HG02973 (cell line): ENCODE data around the gene STRIP1.
A peak's percentile ranks its signal among the peaks of the same experiment; 100 is the strongest.
"Not testable (repeated sequence)": the region's sequence is repeated elsewhere in the genome, so short reads cannot be mapped to it uniquely, and the experiment has no call there.

Experiments
- ATAC-seq: cut with Tn5 transposase; IDR thresholded peaks from one replicate; pipeline ENCODE4 v1.9.1; 2021; ENCODE audit warnings: moderate library complexity; ENCODE audit not compliant: unreplicated experiment

The STRIP1 gene

GRCh38 chr1:110007046-110007830 is 27.2 kb upstream of the STRIP1 start:
- ATAC-seq = no peak

- ATAC-seq = no peak
Measured at GRCh38 chr1:110008971-110009565, 25.4 kb upstream of the STRIP1 start.

DNA sequence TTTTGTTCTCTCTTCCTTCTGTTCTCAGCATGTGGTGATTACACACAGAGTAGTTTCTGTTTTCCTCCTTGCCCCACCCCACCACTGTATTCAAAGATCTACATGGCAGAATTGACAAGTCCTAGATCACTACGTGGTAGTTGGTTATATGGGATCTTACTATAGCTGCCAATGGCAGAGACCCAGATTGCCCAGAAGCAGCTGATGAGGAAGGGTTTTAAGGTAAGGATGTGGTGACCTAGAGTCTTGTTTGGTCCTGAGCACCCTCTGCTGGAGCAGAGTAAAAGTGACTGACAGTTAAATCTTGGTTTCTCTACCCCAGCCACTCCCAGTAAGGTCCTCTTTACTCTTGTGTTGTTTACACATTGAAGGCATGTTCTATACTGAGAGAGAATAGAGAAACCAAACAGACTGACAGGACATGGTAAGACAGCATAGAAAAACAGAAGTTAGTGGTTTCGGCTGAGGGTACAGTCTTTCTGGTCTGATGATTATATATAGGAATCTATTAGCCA is 22.8 kb upstream of the STRIP1 start:
- ATAC-seq = peak; percentile 96

GRCh38 chr1:110012100-110012780 is 22.2 kb upstream of the STRIP1 start:
- ATAC-seq = peak; percentile 73

DNA sequence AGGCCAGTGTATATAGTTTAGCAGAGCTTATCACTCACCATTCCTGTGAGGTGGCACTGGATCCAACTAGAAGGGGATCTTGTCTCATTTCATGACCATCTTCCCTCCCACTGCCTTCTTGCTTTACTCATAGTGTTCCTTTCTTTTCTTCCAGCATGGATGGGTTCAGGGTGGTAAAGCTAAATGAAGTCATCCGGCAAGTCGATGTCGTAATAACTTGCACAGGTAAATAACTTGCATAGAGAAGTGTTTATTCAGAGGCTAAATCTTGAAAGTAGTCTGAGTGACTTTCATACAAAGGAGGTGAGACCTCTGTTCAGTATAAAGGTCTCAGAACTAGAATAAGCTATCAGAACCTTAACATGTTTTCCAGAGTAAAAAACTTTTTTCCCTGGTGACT is 16.6 kb upstream of the STRIP1 start:
- ATAC-seq = no peak

- ATAC-seq = no peak
Measured at GRCh38 chr1:110018396-110018795, 16.0 kb upstream of the STRIP1 start.

GRCh38 chr1:110019770-110020169 is 14.7 kb upstream of the STRIP1 start:
- ATAC-seq = no peak

- ATAC-seq = no peak
Measured at GRCh38 chr1:110021285-110021684, 13.1 kb upstream of the STRIP1 start.

DNA sequence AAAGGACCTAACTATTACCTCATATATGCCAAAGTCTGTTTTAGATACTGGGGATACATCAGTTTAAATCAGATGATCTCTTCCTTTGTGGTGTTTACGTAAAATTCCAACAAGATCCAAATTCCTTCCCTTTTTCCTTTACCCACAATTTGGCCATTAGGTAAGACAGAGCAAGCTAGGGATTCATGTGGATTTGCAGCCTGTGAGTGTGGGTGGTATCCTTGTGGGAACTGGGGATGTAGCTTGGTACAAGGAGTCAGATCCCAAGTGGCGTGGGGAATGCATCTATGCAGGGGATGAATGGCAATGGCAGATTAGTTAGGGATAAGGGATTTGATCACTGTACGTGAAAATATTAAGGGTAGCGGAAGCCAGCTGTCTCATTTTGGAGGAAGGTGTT is 9.8 kb upstream of the STRIP1 start:
- ATAC-seq = no peak

GRCh38 chr1:110030687-110031086 is 3.7 kb upstream of the STRIP1 start:
- ATAC-seq = not testable (repeated sequence)

- ATAC-seq = no peak
Measured at GRCh38 chr1:110032327-110032726, 2.1 kb upstream of the STRIP1 start.

DNA sequence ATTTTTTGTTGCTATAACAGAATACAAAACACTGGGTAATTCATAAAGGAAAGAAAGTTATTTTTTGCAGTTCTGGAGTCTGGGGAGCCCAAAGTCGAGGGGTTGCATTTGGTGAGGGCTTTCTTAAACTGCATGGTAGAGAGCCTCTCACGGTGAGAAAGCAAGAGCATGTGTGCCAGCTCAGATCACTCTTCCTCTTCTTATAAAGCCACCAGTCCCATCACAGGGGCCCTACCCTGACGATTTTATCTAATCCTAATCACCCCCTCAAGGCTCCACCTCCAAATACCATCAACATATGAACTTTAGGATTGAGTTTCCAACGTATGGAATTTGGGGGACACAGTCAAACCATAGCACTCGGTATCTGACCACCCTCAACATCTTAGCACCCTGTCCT is 1.0 kb upstream of the STRIP1 start:
- ATAC-seq = no peak

DNA sequence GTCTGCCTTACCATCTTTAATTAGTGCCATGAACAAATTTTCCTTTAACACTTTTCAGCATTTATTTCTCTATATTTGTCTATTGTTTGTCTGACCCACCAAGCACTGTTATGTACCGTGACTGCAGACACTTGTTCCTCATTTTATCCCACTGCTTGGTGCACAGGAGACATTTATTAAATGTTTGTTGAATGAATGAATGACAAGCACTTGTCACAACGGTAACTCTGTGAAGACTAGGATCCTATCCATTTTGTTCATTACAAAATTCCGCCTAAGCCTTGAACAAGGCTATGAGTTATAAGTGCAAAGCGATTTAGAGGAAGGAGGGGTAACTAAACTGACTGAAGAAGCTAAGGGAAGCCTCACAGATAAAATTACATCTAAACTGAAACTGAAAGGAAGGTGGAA is 379 bp upstream of the STRIP1 start:
- ATAC-seq = no peak

DNA sequence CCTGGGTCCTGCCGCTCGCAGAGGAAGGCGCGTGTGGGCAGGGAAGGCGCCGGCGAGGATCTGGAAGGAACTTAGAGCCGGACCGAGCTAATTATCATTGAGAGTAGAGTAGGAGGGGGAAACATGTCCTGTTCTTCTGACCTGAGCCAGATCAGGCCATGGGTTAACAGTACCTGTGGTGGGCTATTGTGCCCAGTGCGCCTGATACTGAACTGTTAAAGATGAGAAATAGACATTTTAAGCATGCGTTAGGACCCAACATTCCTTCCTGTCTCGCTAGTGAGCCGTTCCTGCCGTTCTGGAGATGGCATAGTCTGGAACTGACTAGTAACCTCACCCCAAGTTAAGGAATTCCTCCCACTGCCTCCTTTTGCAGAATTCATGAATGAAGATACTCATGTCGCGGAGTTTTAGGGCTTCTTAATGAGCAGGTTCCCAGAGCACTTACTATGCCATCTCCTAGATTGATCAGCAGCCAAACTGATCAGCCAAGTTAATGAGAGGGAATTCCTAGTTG is 870 bp downstream of the STRIP1 start:
- peak; percentile 9 for ATAC-seq

DNA sequence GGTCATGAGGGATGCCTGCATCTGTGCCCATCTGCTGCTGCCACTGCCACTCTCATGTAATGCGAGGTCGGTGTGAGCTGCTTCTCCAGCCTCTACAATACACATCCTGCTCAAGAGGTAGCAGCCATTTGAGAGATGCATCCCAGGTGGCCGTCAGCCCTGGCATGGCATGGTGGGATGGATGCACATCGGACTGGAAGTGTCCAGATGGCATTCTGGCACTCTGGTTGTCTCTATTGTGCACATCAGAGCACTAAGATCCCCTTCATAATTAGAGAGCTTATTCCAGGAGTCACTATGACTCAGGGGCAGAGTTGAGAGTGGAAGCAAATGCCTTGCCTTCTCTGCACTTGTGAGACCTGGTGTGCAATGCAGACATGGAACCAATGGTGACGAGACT is 3.8 kb downstream of the STRIP1 start:
- ATAC-seq = no peak

DNA sequence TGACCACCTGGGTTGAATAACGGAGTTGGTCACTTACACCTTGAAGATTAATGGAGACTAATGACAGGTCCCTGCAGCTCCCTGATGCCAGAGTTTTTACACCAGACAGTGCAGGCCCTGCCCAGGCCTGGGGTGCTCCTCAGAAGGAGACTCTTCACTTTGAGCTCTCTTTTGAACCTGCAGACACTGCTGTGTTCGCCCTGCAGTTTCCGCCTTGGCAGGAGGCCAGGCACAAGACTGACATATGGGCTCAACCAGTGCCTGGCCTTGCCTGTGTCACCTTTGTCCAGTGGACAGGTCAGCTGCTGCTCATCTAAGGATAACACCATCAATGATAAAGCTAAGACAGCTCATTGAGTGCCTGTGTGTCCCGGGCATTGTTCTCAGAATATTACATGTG is 5.2 kb downstream of the STRIP1 start:
- ATAC-seq = no peak

GRCh38 chr1:110040548-110040947 is 6.1 kb downstream of the STRIP1 start:
- ATAC-seq = no peak

GRCh38 chr1:110043016-110043415 is 8.6 kb downstream of the STRIP1 start:
- no peak for ATAC-seq

DNA sequence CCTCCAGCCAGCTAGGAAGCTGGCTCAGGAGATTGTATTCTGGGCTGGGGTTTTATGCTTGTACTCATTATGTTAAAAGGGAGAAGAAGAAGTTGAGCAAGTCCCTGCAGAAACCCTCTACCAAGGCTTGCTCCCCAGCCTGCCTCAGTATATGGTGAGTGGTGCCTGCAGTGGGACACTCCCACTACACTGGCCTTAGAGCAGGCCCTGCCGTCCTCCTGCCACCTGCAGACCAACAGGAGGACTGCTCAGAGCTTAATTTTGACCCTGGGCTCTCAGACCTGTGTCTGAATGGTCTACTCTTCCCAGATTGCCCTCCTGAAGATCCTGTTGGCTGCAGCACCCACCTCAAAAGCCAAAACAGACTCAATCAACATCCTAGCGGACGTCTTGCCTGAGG is 13.0 kb downstream of the STRIP1 start:
- ATAC-seq = no peak

DNA sequence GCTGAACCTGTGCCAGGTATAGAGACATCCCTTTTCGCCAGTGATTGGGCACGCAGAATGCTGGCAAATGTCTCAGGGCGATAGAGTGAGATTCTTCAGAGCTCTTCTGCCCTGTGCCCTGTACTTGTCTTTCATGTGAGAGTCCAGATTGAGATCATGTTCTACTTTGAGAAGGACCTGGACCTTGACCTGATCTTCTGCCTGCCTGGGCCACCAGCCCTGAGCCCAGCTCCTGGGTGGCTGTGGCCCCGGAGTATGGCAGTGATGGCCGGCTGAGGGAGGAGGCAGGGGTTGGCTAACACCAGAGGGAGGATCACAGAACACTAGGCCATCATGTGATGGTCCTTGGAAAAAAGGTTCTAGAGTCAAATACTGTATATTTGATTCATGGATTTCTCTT is 13.8 kb downstream of the STRIP1 start:
- no peak for ATAC-seq

GRCh38 chr1:110048923-110049601 is 14.6 kb downstream of the STRIP1 start:
- no peak for ATAC-seq
